ENCODE measurements around the gene RPL19.

- no peak for TF ChIP-seq EZH2 (IDR thresholded peaks at IDR 0.05; ENCODE audit: low read length)
- no peak for TF ChIP-seq CTCF (optimal IDR thresholded peaks at IDR 0.05 in 1 of 3, IDR thresholded peaks at IDR 0.05 in 1 of 3, conservative IDR thresholded peaks at IDR 0.05 in 1 of 3; ENCODE audit: extremely low read depth in 1 of 3, insufficient read depth in 2 of 3, low read length in 3 of 3)
Observed at GRCh38 chr17:39208136-39208535, 8.1 kb downstream of the RPL19 start.

All from keratinocyte (primary cell).